K562 (cell line): ENCODE data around the gene ARHGAP26. TPM values are rescaled to one million over a fixed set of nuclear protein-coding genes. Genes with fewer than 3 reads are reported as not detected.

ENCODE experiments used
- ATAC-seq: fragments of 200-7000 bp; cut with Tn5 transposase; 3 replicates; pipeline ENCODE4 v1.9.1; 2020; ENCODE audit warnings: moderate library complexity
- BruUV-seq: library from RNA; stranded (reverse); fragments of 400-500 nt; replicated peaks from 2 replicates; lab custom pipeline; 2021; lab: Mats Ljungman, UMichigan
- CTCF ChIA-PET: fragments of 300-600 bp; formaldehyde crosslinking; extraction: SDS; loops from one replicate; lab custom pipeline; 2021; ENCODE audit warnings: low intra/inter-chr PET ratio; lab: Yijun Ruan, JAX
- POLR2A ChIA-PET: fragments of 300-600, 350-650 bp; sonication (Branson Sonifier 250); formaldehyde crosslinking; extraction: SDS; loops from one replicate; lab custom pipeline; 2021; ENCODE audit warnings: antibody characterized with exemption, inconsistent platforms; lab: Yijun Ruan, JAX
- DNase-seq, 4 experiments: peaks; one replicate each; pipeline versions ENCODE4 v3.0.0 to v3.0.0-alpha.2; 2011 to 2018; ENCODE audit warnings: low spot score in 3 of 4, mixed read lengths in 3 of 4; ENCODE audit errors: extremely low read depth in 1 of 4
- FAIRE-seq: peaks from 2 replicates; lab custom pipeline; 2011; peaks lifted over from hg19 to GRCh38; lab: Jason Lieb, UNC
- H2AFZ ChIP-seq: 2 replicates; pipeline ENCODE4 v1.6.0; 2011; ENCODE audit warnings: low read depth, low read length, control low read depth, inconsistent platforms
- H3K27ac ChIP-seq: fragments of 200-600 bp; 3 replicates; pipeline ENCODE4 v1.8.0; 2011; ENCODE audit warnings: low read depth, mild to moderate bottlenecking, control low read depth, inconsistent platforms, low read length, moderate library complexity, mixed read lengths; ENCODE audit errors: extremely low read depth
- H3K27me3 ChIP-seq, 2 experiments: fragments of 300-600 bp in 1 of 2; 2 replicates in 1 of 2; 3 replicates in 1 of 2; pipeline versions ENCODE4 v1.6.0 to v1.8.0; 2011; ENCODE audit warnings: inconsistent platforms in 2 of 2, low read length in 2 of 2, mild to moderate bottlenecking in 1 of 2, mixed read lengths in 1 of 2, moderate library complexity in 1 of 2; ENCODE audit not compliant: control insufficient read depth in 2 of 2, insufficient read depth in 2 of 2
- H3K36me3 ChIP-seq: fragments of 300-600 bp; 3 replicates; pipeline ENCODE4 v1.8.0; 2011; ENCODE audit warnings: mild to moderate bottlenecking, low read length, inconsistent platforms; ENCODE audit not compliant: control insufficient read depth, insufficient read depth
- H3K4me1 ChIP-seq, 2 experiments: fragments of 200-600 bp in 1 of 2; replicated peaks in 1 of 2; 2 replicates in 1 of 2; 3 replicates in 1 of 2; pipeline versions ENCODE4 v1.5.1 to v1.8.0; 2011; ENCODE audit warnings: inconsistent platforms in 2 of 2, low read length in 2 of 2, mild to moderate bottlenecking in 1 of 2, mixed read lengths in 1 of 2, moderate library complexity in 1 of 2; ENCODE audit not compliant: control insufficient read depth in 2 of 2, insufficient read depth in 2 of 2
- H3K4me2 ChIP-seq: 2 replicates; pipeline ENCODE4 v1.6.1; 2011; ENCODE audit warnings: low read length, control low read depth, inconsistent platforms, mixed read lengths; ENCODE audit not compliant: insufficient read depth
- H3K4me3 ChIP-seq: fragments of 200-600 bp; sonication (generic), shearing (Covaris generic); 2 replicates; pipeline ENCODE4 v1.5.1; 2016; ENCODE audit warnings: control low read depth, inconsistent platforms
- H3K79me2 ChIP-seq: fragments of 200-600 bp; 3 replicates; pipeline ENCODE4 v1.8.0; 2011; ENCODE audit warnings: low read length, inconsistent platforms; ENCODE audit not compliant: control insufficient read depth, insufficient read depth
- H3K9ac ChIP-seq, 2 experiments: 2 replicates each; pipeline versions ENCODE4 v1.6.0 to v1.6.1; 2011; ENCODE audit warnings: low read depth in 2 of 2, low read length in 2 of 2, control low read depth in 1 of 2, inconsistent platforms in 1 of 2, mild to moderate bottlenecking in 1 of 2, mixed read lengths in 1 of 2; ENCODE audit not compliant: insufficient read depth in 1 of 2
- H3K9me1 ChIP-seq: one replicate; pipeline ENCODE4 v1.6.0; 2011; ENCODE audit warnings: inconsistent platforms, mild to moderate bottlenecking, low read length, moderate library complexity; ENCODE audit not compliant: control insufficient read depth, insufficient read depth
- H3K9me3 ChIP-seq: replicated peaks from 2 replicates; pipeline ENCODE4 v1.5.1; 2011; ENCODE audit warnings: low read depth, low read length, inconsistent platforms; ENCODE audit not compliant: control insufficient read depth, insufficient read depth
- H4K20me1 ChIP-seq: replicated peaks from 2 replicates; pipeline ENCODE4 v1.6.1; 2011; ENCODE audit warnings: low read length, inconsistent platforms, mixed read lengths; ENCODE audit not compliant: control insufficient read depth, insufficient read depth
- ATF3 ChIP-seq, 2 experiments: fragments of 450-650 bp in 1 of 2; sonication (generic) in 1 of 2; formaldehyde crosslinking in 1 of 2; IDR thresholded peaks in 1 of 2; conservative IDR thresholded peaks in 1 of 2; 2 replicates each; pipeline versions ENCODE4 v1.6.1 to v1.8.1; 2016 to 2023; ENCODE audit warnings: mild to moderate bottlenecking in 2 of 2, moderate library complexity in 2 of 2, inconsistent platforms in 1 of 2, missing genetic modification reagents in 1 of 2
- NEUROD1 ChIP-seq: fragments of 150-350 bp; IDR thresholded peaks from 2 replicates; pipeline ENCODE4 v1.6.1; 2014; ENCODE audit warnings: borderline replicate concordance, low read length, low read depth; ENCODE audit not compliant: partially characterized antibody
- RBM25 ChIP-seq: fragments of 200-400 bp; formaldehyde crosslinking; IDR thresholded peaks from 2 replicates; pipeline ENCODE4 v1.6.1; 2018; ENCODE audit warnings: low read length, low read depth, moderate library complexity; ENCODE audit not compliant: severe bottlenecking
- TCF7L2 ChIP-seq: fragments of 150-350 bp; IDR thresholded peaks from 2 replicates; pipeline ENCODE4 v1.6.1; 2016; ENCODE audit warnings: low read depth, mild to moderate bottlenecking, low read length, moderate library complexity
- WGBS: fragments of 100-300 bp; shearing (Covaris generic); methylation state at CpG from one replicate; pipeline ENCODE4 v1.1.6; 2016; ENCODE audit warnings: low coverage, mixed read lengths; ENCODE audit not compliant: insufficient coverage; ENCODE audit errors: missing lambda C conversion rate; 5-methylcytosine and 5-hydroxymethylcytosine counted together
- in situ Hi-C: fragments of 300-500 bp; cut with MboI; formaldehyde crosslinking; loops from 4 replicates; pipeline ENCODE4 v1.15.0; 2018; ENCODE audit warnings: inconsistent platforms, mixed read lengths
- intact Hi-C: fragments of 100-400 bp; cut with micrococcal nuclease; formaldehyde crosslinking; loops from 2 replicates; pipeline ENCODE4 v1.14.2; 2022
- polyA plus RNA-seq, 8 experiments: library from polyadenylated mRNA; depleted of rRNA in 4 of 8; stranded (reverse) in 5 of 8; unstranded in 3 of 8; fragments of >200 nt; fragmentation: Nextera tagmentation in 2 of 8; fragmentation: Illumina TruSeq in 1 of 8; extraction: Ambion mirVana in 2 of 8; extraction: Trizol in 1 of 8; gene quantifications; 2 replicates each; pipeline versions ENCODE4 v1.2.1 to v1.2.3, GENCODE V29; 2011 to 2014; ENCODE audit warnings: inconsistent platforms in 1 of 8, missing spikeins in 1 of 8
- total RNA-seq, 7 experiments: library from RNA; depleted of rRNA in 6 of 7; stranded (reverse); fragments of >200 nt in 6 of 7; fragmentation: Illumina TruSeq in 2 of 7; extraction: Trizol in 2 of 7; gene quantifications; 2 replicates each; pipeline versions ENCODE4 v1.2.1 to v1.2.3, GENCODE V29; 2011 to 2021; ENCODE audit warnings: low replicate concordance in 1 of 7

The ARHGAP26 gene
- total and polyA plus RNA-seq, 9 of the 15 experiments (the other 6 are each of a cell fraction or from before 2014, with no cell fraction given), result 0.13 to 1.1 (median 0.55) TPM

DNA sequence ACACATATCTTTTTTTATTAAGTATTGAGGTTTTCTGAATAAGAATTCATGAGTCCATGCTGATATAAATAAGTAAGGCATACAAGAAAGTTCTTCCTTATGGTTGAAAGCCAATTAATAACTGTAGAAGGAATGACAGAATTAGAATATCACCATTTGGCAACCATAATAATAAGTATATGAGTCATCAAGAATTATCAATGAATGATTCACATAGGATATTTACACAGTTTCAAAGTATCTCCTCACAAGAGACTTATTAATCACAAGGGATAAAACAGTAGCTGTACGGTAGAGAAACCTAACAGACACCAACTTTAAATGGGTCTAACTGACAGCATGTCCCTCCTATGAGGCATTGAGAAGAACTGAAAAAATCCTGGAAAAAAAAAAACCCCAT lies 471.7 kb downstream of the ARHGAP26 start:
- no peak overlapping the region for H2AFZ ChIP-seq
- no TSS peak for BruUV-seq
- no peak for FAIRE-seq

GRCh38 chr5:143243103-143243502 lies 472.9 kb downstream of the ARHGAP26 start:
- CTCF ChIA-PET, result no interaction called here
- H3K4me1 ChIP-seq, result peaks cover 14 to 33% of the 10 kb centered on the region in 2 experiments
- intact Hi-C loops (no loop called here), in situ Hi-C loops (no loop called here)
- FAIRE-seq (no peak), ATAC-seq (no peak), DNase-seq (no peak)
- no peaks in the 10 kb centered on the region for H3K9me1 ChIP-seq
- no TSS peak for BruUV-seq
- 0 out of 2 replicates have a peak overlapping the region, but pooled peaks have one; percentile 28 for H2AFZ ChIP-seq
- H3K4me3 ChIP-seq, result no peak overlapping the region
- POLR2A ChIA-PET, result no interaction called here
- H3K79me2 ChIP-seq, result no peaks in the 10 kb centered on the region
- no peaks in the 10 kb centered on the region for H3K36me3 ChIP-seq
- H3K4me2 ChIP-seq, result no peak overlapping the region
- H3K9me3 ChIP-seq, result peaks cover 7% of the 10 kb centered on the region
- H3K9ac ChIP-seq, result no peak overlapping the region
- no peak overlapping the region for H3K27ac ChIP-seq
- 78% methylated on average over 6 of the region's 6 CpGs for WGBS
- no peaks in the 10 kb centered on the region for H3K27me3 ChIP-seq
- H4K20me1 ChIP-seq, result no peaks in the 10 kb centered on the region
- TF ChIP-seq RBM25 (peak; percentile 34), NEUROD1 (no peak)

More for the DNA sequence above, 471.7 kb downstream of the ARHGAP26 start:
- no peak overlapping the region for H3K4me3 ChIP-seq
- in situ Hi-C loops (no loop called here), intact Hi-C loops (no loop called here)
- H4K20me1 ChIP-seq, result no peaks in the 10 kb centered on the region
- H3K27me3 ChIP-seq, result no peaks in the 10 kb centered on the region
- H3K9me3 ChIP-seq, result peaks cover 7% of the 10 kb centered on the region
- no peak for DNase-seq
- WGBS, result 42% methylated on average over 1 of the region's 1 CpG
- POLR2A ChIA-PET, result interaction anchor here (0.6 kb wide), 1 partner anchor 180 kb away, joined by 3 read pairs; no protein-coding TSS in a partner anchor
- CTCF ChIA-PET, result no interaction called here
- ATAC-seq, result no peak
- no peak overlapping the region for H3K9ac ChIP-seq
- TF ChIP-seq TCF7L2 (no peak), ATF3 (IDR thresholded peaks at IDR 0.05) (peak; percentile 44; the same call in 1 of the 2 replicates), ATF3 (CRISPR knock-in tag; conservative IDR thresholded peaks at IDR 0.05) (no peak)
- peaks cover 8 to 34% of the 10 kb centered on the region in 2 experiments; a peak in 4 of 5 replicates for H3K4me1 ChIP-seq
- no peak overlapping the region for H3K4me2 ChIP-seq
- H3K9me1 ChIP-seq, result no peaks in the 10 kb centered on the region
- no peak overlapping the region for H3K27ac ChIP-seq
- no peaks in the 10 kb centered on the region for H3K79me2 ChIP-seq
- H3K36me3 ChIP-seq, result no peaks in the 10 kb centered on the region
